Endothelial cell of umbilical vein (primary cell): ENCODE measurements around the gene TRIM29. TPM values are rescaled to one million over a fixed set of nuclear protein-coding genes. Genes with fewer than 3 reads are reported as not detected.

ENCODE experiments used
- BruUV-seq: library from RNA; stranded (reverse); fragments of 400-500 nt; replicated peaks from 2 replicates; lab custom pipeline; 2021; lab: Mats Ljungman, UMichigan
- CTCF ChIA-PET: fragments of 300-600, 350-600 bp; sonication (Branson Sonifier 250); formaldehyde crosslinking; loops from one replicate; lab custom pipeline; 2021; ENCODE audit warnings: antibody characterized with exemption, inconsistent platforms; lab: Charles Lee
- POLR2A ChIA-PET: fragments of 300-600, 350-600 bp; sonication (Branson Sonifier 250); formaldehyde crosslinking; loops from one replicate; lab custom pipeline; 2021; ENCODE audit warnings: antibody characterized with exemption, inconsistent platforms; lab: Charles Lee
- DNase-seq: peaks from one replicate; pipeline ENCODE4 v3.0.0-alpha.2; 2011; ENCODE audit warnings: low read depth, low spot score
- FAIRE-seq: peaks from 2 replicates; lab custom pipeline; 2011; peaks lifted over from hg19 to GRCh38; lab: Jason Lieb, UNC
- H2AFZ ChIP-seq: 2 replicates; pipeline ENCODE4 v1.6.0; 2012; ENCODE audit warnings: low read depth, low read length, control low read depth, inconsistent platforms
- H3K27ac ChIP-seq: 2 replicates; pipeline ENCODE4 v1.5.1; 2011; ENCODE audit warnings: low read depth, mild to moderate bottlenecking, control low read depth, low read length, moderate library complexity; ENCODE audit not compliant: insufficient read depth
- H3K27me3 ChIP-seq, 2 experiments: 2 replicates each; pipeline versions ENCODE4 v1.6.0 to v1.6.1; 2011; ENCODE audit warnings: low read length in 2 of 2, mixed read lengths in 1 of 2; ENCODE audit not compliant: control insufficient read depth in 2 of 2, insufficient read depth in 2 of 2
- H3K36me3 ChIP-seq, 2 experiments: 2 replicates in 1 of 2; 3 replicates in 1 of 2; pipeline ENCODE4 v1.5.1; 2011; ENCODE audit warnings: low read length in 2 of 2, mild to moderate bottlenecking in 1 of 2, moderate library complexity in 1 of 2; ENCODE audit not compliant: control insufficient read depth in 2 of 2, insufficient read depth in 2 of 2; ENCODE audit errors: extremely low read depth in 1 of 2
- H3K4me1 ChIP-seq: 3 replicates; pipeline ENCODE4 v1.5.1; 2011; ENCODE audit warnings: mild to moderate bottlenecking, low read length; ENCODE audit not compliant: control insufficient read depth, insufficient read depth; ENCODE audit errors: extremely low read depth
- H3K4me2 ChIP-seq: 2 replicates; pipeline ENCODE4 v1.6.1; 2011; ENCODE audit warnings: low read length, control low read depth, mixed read lengths; ENCODE audit not compliant: insufficient read depth
- H3K4me3 ChIP-seq, 3 experiments: fragments of 200-600 bp in 1 of 3; sonication (generic), shearing (Covaris generic) in 1 of 3; replicated peaks in 1 of 3; 2 replicates each; pipeline ENCODE4 v1.5.1; 2011 to 2016; ENCODE audit warnings: control low read depth in 3 of 3, low read length in 3 of 3, mild to moderate bottlenecking in 2 of 3, inconsistent platforms in 1 of 3, low read depth in 1 of 3, moderate library complexity in 1 of 3; ENCODE audit not compliant: insufficient read depth in 1 of 3
- H3K79me2 ChIP-seq: 2 replicates; pipeline ENCODE4 v1.6.0; 2012; ENCODE audit warnings: low read length, inconsistent platforms; ENCODE audit not compliant: control insufficient read depth, insufficient read depth
- H3K9ac ChIP-seq: replicated peaks from 2 replicates; pipeline ENCODE3; 2011; ENCODE audit warnings: low read length, control low read depth; ENCODE audit not compliant: insufficient read depth; ENCODE audit errors: extremely low read depth
- H3K9me1 ChIP-seq: replicated peaks from 3 replicates; pipeline ENCODE4 v1.6.0; 2011; ENCODE audit warnings: mild to moderate bottlenecking, low read length; ENCODE audit not compliant: control insufficient read depth, insufficient read depth; ENCODE audit errors: extremely low read depth
- H3K9me3 ChIP-seq: replicated peaks from 2 replicates; pipeline ENCODE4 v1.5.1; 2012; ENCODE audit warnings: low read length, inconsistent platforms; ENCODE audit not compliant: control insufficient read depth, insufficient read depth
- H4K20me1 ChIP-seq: replicated peaks from 2 replicates; pipeline ENCODE3; 2011; ENCODE audit warnings: mild to moderate bottlenecking, low read length; ENCODE audit not compliant: control insufficient read depth, insufficient read depth; ENCODE audit errors: extremely low read depth
- CTCF ChIP-seq, 2 donors: IDR thresholded peaks; 1 replicate in 1 of 2; 2 replicates in 1 of 2; pipeline ENCODE4 v1.5.1; 2011; ENCODE audit warnings: low read length in 2 of 2, mild to moderate bottlenecking in 2 of 2, moderate library complexity in 2 of 2, control low read depth in 1 of 2, inconsistent platforms in 1 of 2, low read depth in 1 of 2; ENCODE audit not compliant: insufficient read depth in 1 of 2; ENCODE audit errors: extremely low read depth in 1 of 2
- EZH2 ChIP-seq: IDR thresholded peaks from 2 replicates; pipeline ENCODE4 v1.6.1; 2012; ENCODE audit warnings: borderline replicate concordance, low read depth, mild to moderate bottlenecking, moderate library complexity, low read length, inconsistent platforms; ENCODE audit not compliant: severe bottlenecking
- FOS ChIP-seq: IDR thresholded peaks from 2 replicates; pipeline ENCODE4 v1.6.1; 2011; ENCODE audit warnings: mild to moderate bottlenecking, low read length, moderate library complexity, borderline replicate concordance; ENCODE audit not compliant: insufficient read depth
- GATA2 ChIP-seq: IDR thresholded peaks from 2 replicates; pipeline ENCODE4 v1.7.0; 2011; ENCODE audit warnings: low read depth, mild to moderate bottlenecking, moderate library complexity, mixed read lengths, low read length; ENCODE audit not compliant: insufficient read length, insufficient read depth
- JUN ChIP-seq: IDR thresholded peaks from 2 replicates; pipeline ENCODE4 v1.6.1; 2011; ENCODE audit warnings: borderline replicate concordance, low read depth; ENCODE audit not compliant: insufficient read length, insufficient read depth
- MAX ChIP-seq: IDR thresholded peaks from 2 replicates; pipeline ENCODE4 v1.6.1; 2011; ENCODE audit not compliant: insufficient read depth, insufficient read length
- MYC ChIP-seq: IDR thresholded peaks from one replicate; pipeline ENCODE4 v1.6.1; 2011; ENCODE audit warnings: mild to moderate bottlenecking, low read depth, low read length
- POLR2A ChIP-seq: IDR thresholded peaks from 2 replicates; pipeline ENCODE4 v1.6.1; 2012; ENCODE audit warnings: low read depth, mild to moderate bottlenecking, control low read depth, low read length
- POLR2AphosphoS5 ChIP-seq: IDR thresholded peaks from 2 replicates; pipeline ENCODE4 v1.6.1; 2012; ENCODE audit warnings: low read depth, mild to moderate bottlenecking, control low read depth, low read length, moderate library complexity; ENCODE audit not compliant: insufficient read depth
- dilution Hi-C: fragments of 300-500 bp; cut with MboI; formaldehyde crosslinking; loops from one replicate; pipeline ENCODE4 v1.15.0; 2019; ENCODE audit warnings: low sequenced_read_pairs; ENCODE audit not compliant: extremely low pct_ligation_motif_present
- intact Hi-C: fragments of 100-400 bp; cut with micrococcal nuclease; formaldehyde crosslinking; loops from one replicate; pipeline ENCODE4 v1.10.0; 2022
- polyA plus RNA-seq, 4 experiments: library from polyadenylated mRNA; depleted of rRNA in 3 of 4; stranded (reverse) in 3 of 4; unstranded in 1 of 4; fragments of >200 nt; gene quantifications; 2 replicates each; pipeline versions ENCODE4 v1.2.1 to v1.2.3, GENCODE V29; 2011 to 2012; ENCODE audit warnings: missing spikeins in 1 of 4
- total RNA-seq: library from RNA; stranded (reverse); gene quantifications from 2 replicates; pipeline ENCODE4 v1.2.3, GENCODE V29; 2021

TRIM29 gene
- total and polyA plus RNA-seq, 2 donors (not counting 3 experiments of a cell fraction or from before 2014, with no cell fraction given) = not detected

- no peak overlapping the region for H3K4me2 ChIP-seq
- DNase-seq (no peak), FAIRE-seq (no peak)
- H3K9me1 ChIP-seq = no peaks in the 10 kb centered on the region
- H3K9ac ChIP-seq = no peak overlapping the region
- BruUV-seq = no TSS peak
- CTCF ChIA-PET = interaction anchor here (1.2 kb wide), 1 partner anchor 179 kb away, joined by 3 read pairs; no protein-coding TSS in a partner anchor
- TF ChIP-seq MAX (no peak), POLR2A (no peak), MYC (no peak), POLR2AphosphoS5 (no peak), FOS (no peak), JUN (no peak), GATA2 (no peak), CTCF (IDR thresholded peaks at IDR 0.05; ENCODE audit: extremely low read depth in 1 of 2, insufficient read depth in 1 of 2, low read depth in 1 of 2, low read length in 2 of 2) (no peak), EZH2 (no peak)
- H3K36me3 ChIP-seq = no peaks in the 10 kb centered on the region
- intact Hi-C loops = no loop called here
- dilution Hi-C loops = no loop called here
- POLR2A ChIA-PET = no interaction called here
- H3K4me3 ChIP-seq = no peak overlapping the region
- H3K79me2 ChIP-seq = no peaks in the 10 kb centered on the region
- no peaks in the 10 kb centered on the region for H3K4me1 ChIP-seq
- no peaks in the 10 kb centered on the region for H3K27me3 ChIP-seq
- no peaks in the 10 kb centered on the region for H3K9me3 ChIP-seq
- H3K27ac ChIP-seq = no peak overlapping the region
- H2AFZ ChIP-seq = no peak overlapping the region
- no peaks in the 10 kb centered on the region for H4K20me1 ChIP-seq
These were observed 16.6 kb downstream of the TRIM29 start for GRCh38 chr11:120121336-120121735.
